ENCODE data around the gene FBRSL1.

GRCh38 chr12:132505852-132506219 is 15.9 kb downstream of the FBRSL1 start:
- TF ChIP-seq EZH2 (IDR thresholded peaks at IDR 0.05; ENCODE audit: insufficient read depth, poor library complexity, severe bottlenecking), result no peak
- no peak for TF ChIP-seq EZH2phosphoT487 (IDR thresholded peaks at IDR 0.05; ENCODE audit: insufficient read depth, low read depth)

Measured in GM23248 (cell line).